H1 (cell line): ENCODE measurements around the gene FBXL17. TPM values are rescaled to one million over a fixed set of nuclear protein-coding genes. Genes with fewer than 3 reads are reported as not detected.

Experiments used
- CTCF ChIA-PET: fragments of 300-600 bp; sonication (Branson Sonifier 250); formaldehyde crosslinking; loops from one replicate; lab custom pipeline; 2021; ENCODE audit not compliant: partially characterized antibody; lab: Charles Lee
- POLR2A ChIA-PET: fragments of 300-600 bp; sonication (Branson Sonifier 250); formaldehyde crosslinking; loops from one replicate; lab custom pipeline; 2021; ENCODE audit warnings: inconsistent platforms; ENCODE audit not compliant: partially characterized antibody; lab: Charles Lee
- DNase-seq, 2 experiments: peaks; one replicate each; pipeline versions ENCODE4 v3.0.0 to v3.0.0-alpha.2; 2010 to 2022; ENCODE audit warnings: low spot score in 2 of 2, low read depth in 1 of 2, mixed read lengths in 1 of 2
- FAIRE-seq: peaks from 2 replicates; lab custom pipeline; 2011; peaks lifted over from hg19 to GRCh38; lab: Jason Lieb, UNC
- H2AFZ ChIP-seq: 2 replicates; pipeline ENCODE4 v1.8.1; 2012; ENCODE audit warnings: low read length, inconsistent platforms
- H2AK5ac ChIP-seq: 2 replicates; pipeline ENCODE4 v1.6.1; 2013; ENCODE audit warnings: low read depth, low read length
- H2BK120ac ChIP-seq: replicated peaks from 2 replicates; pipeline ENCODE3; 2013; ENCODE audit warnings: low read depth, low read length, inconsistent platforms
- H2BK12ac ChIP-seq: 2 replicates; pipeline ENCODE4 v1.6.1; 2013; ENCODE audit warnings: low read depth, low read length
- H2BK15ac ChIP-seq: 2 replicates; pipeline ENCODE4 v1.6.1; 2013; ENCODE audit warnings: low read length
- H2BK20ac ChIP-seq: 2 replicates; pipeline ENCODE4 v1.6.1; 2013; ENCODE audit warnings: low read length
- H2BK5ac ChIP-seq: 2 replicates; pipeline ENCODE4 v1.6.1; 2013; ENCODE audit warnings: low read depth, low read length
- H3K14ac ChIP-seq: 2 replicates; pipeline ENCODE4 v1.6.1; 2013; ENCODE audit warnings: inconsistent platforms; ENCODE audit not compliant: insufficient read length
- H3K18ac ChIP-seq: 2 replicates; pipeline ENCODE4 v1.6.1; 2013; ENCODE audit warnings: low read length; ENCODE audit errors: extremely low read depth
- H3K23ac ChIP-seq: 2 replicates; pipeline ENCODE4 v1.6.1; 2013; ENCODE audit warnings: inconsistent platforms; ENCODE audit not compliant: insufficient read length
- H3K23me2 ChIP-seq: 2 replicates; pipeline ENCODE4 v1.6.1; 2013; ENCODE audit warnings: low read depth, low read length
- H3K27ac ChIP-seq: 2 replicates; pipeline ENCODE4 v1.6.1; 2011; ENCODE audit warnings: low read depth, low read length, inconsistent platforms
- H3K27me3 ChIP-seq, 4 experiments: replicated peaks in 1 of 4; 1 replicate in 1 of 4; 2 replicates in 3 of 4; pipeline versions ENCODE4 v1.6.1 to v1.8.1; 2011 to 2013; ENCODE audit warnings: low read length in 3 of 4, mild to moderate bottlenecking in 3 of 4, inconsistent platforms in 2 of 4, mixed read lengths in 2 of 4, moderate library complexity in 1 of 4; ENCODE audit not compliant: control insufficient read depth in 3 of 4, insufficient read depth in 3 of 4; ENCODE audit errors: extremely low read depth in 1 of 4
- H3K36me3 ChIP-seq, 4 experiments: 2 replicates each; pipeline versions ENCODE4 v1.6.1 to v1.8.1; 2011 to 2013; ENCODE audit warnings: mild to moderate bottlenecking in 4 of 4, low read length in 3 of 4, moderate library complexity in 2 of 4, control low read depth in 1 of 4, inconsistent platforms in 1 of 4; ENCODE audit not compliant: insufficient read depth in 4 of 4, control insufficient read depth in 2 of 4
- H3K4ac ChIP-seq: replicated peaks from 2 replicates; pipeline ENCODE3; 2013; ENCODE audit warnings: low read length, low read depth, mixed read lengths, inconsistent platforms; ENCODE audit not compliant: insufficient read length
- H3K4me1 ChIP-seq, 4 experiments: replicated peaks in 1 of 4; 1 replicate in 1 of 4; 2 replicates in 3 of 4; pipeline versions ENCODE4 v1.6.1 to v1.8.1; 2011 to 2013; ENCODE audit warnings: low read length in 3 of 4, inconsistent platforms in 2 of 4, mixed read lengths in 1 of 4; ENCODE audit not compliant: insufficient read depth in 4 of 4, control insufficient read depth in 3 of 4
- H3K4me2 ChIP-seq, 2 experiments: 2 replicates each; pipeline versions ENCODE4 v1.6.1 to v1.8.1; 2011 to 2013; ENCODE audit warnings: low read depth in 2 of 2, low read length in 2 of 2, control low read depth in 1 of 2, inconsistent platforms in 1 of 2, mild to moderate bottlenecking in 1 of 2; ENCODE audit not compliant: insufficient read depth in 1 of 2
- H3K4me3 ChIP-seq, 4 experiments: fragments of 200-600, 300-600 bp in 1 of 4; sonication (generic), shearing (Covaris generic), sonication (Bioruptor Twin) in 1 of 4; 2 replicates each; pipeline versions ENCODE4 v1.5.1 to v1.8.1; 2011 to 2016; ENCODE audit warnings: low read length in 4 of 4, low read depth in 3 of 4, control low read depth in 2 of 4, inconsistent platforms in 2 of 4, mild to moderate bottlenecking in 2 of 4, mixed read lengths in 1 of 4, moderate library complexity in 1 of 4; ENCODE audit not compliant: insufficient read depth in 2 of 4; ENCODE audit errors: extremely low read depth in 1 of 4
- H3K56ac ChIP-seq: replicated peaks from 2 replicates; pipeline ENCODE3; 2013; ENCODE audit warnings: low read depth, mild to moderate bottlenecking, mixed read lengths, low read length, inconsistent platforms; ENCODE audit not compliant: insufficient read length
- H3K79me1 ChIP-seq: 2 replicates; pipeline ENCODE4 v1.6.1; 2013; ENCODE audit warnings: low read depth, low read length, control low read depth
- H3K79me2 ChIP-seq, 2 experiments: 2 replicates each; pipeline versions ENCODE4 v1.6.1 to v1.8.1; 2012 to 2013; ENCODE audit warnings: low read length in 2 of 2, mild to moderate bottlenecking in 2 of 2, inconsistent platforms in 1 of 2; ENCODE audit not compliant: insufficient read depth in 2 of 2, control insufficient read depth in 1 of 2
- H3K9ac ChIP-seq, 4 experiments: replicated peaks in 1 of 4; 1 replicate in 1 of 4; 2 replicates in 3 of 4; pipeline versions ENCODE4 v1.6.1 to v1.8.1; 2011 to 2013; ENCODE audit warnings: low read depth in 3 of 4, low read length in 3 of 4, control low read depth in 2 of 4, mild to moderate bottlenecking in 2 of 4, moderate library complexity in 2 of 4, inconsistent platforms in 1 of 4; ENCODE audit errors: extremely low read depth in 1 of 4
- H3K9me3 ChIP-seq, 2 experiments: 2 replicates each; pipeline versions ENCODE4 v1.6.1 to v1.8.1; 2012 to 2013; ENCODE audit warnings: mild to moderate bottlenecking in 2 of 2, moderate library complexity in 2 of 2, control low read depth in 1 of 2, inconsistent platforms in 1 of 2, low read depth in 1 of 2, low read length in 1 of 2, mixed read lengths in 1 of 2; ENCODE audit not compliant: insufficient read depth in 2 of 2
- H4K20me1 ChIP-seq, 2 experiments: replicated peaks in 1 of 2; 2 replicates each; pipeline versions ENCODE3 to v1.8.1; 2011 to 2013; ENCODE audit warnings: inconsistent platforms in 2 of 2, low read length in 2 of 2, mild to moderate bottlenecking in 1 of 2; ENCODE audit not compliant: insufficient read depth in 2 of 2, control insufficient read depth in 1 of 2
- H4K5ac ChIP-seq: 2 replicates; pipeline ENCODE4 v1.6.1; 2013; ENCODE audit warnings: low read length, low read depth, mixed read lengths, inconsistent platforms; ENCODE audit not compliant: insufficient read length
- H4K8ac ChIP-seq: 2 replicates; pipeline ENCODE4 v1.8.0; 2013; ENCODE audit warnings: mild to moderate bottlenecking, moderate library complexity, low read length, inconsistent platforms; ENCODE audit not compliant: insufficient read depth; ENCODE audit errors: extremely low read depth
- H4K91ac ChIP-seq: replicated peaks from 2 replicates; pipeline ENCODE3; 2013; ENCODE audit warnings: low read length, mixed read lengths, inconsistent platforms; ENCODE audit not compliant: insufficient read length
- CREB1 ChIP-seq: IDR thresholded peaks from 2 replicates; pipeline ENCODE4 v1.6.1; 2012; ENCODE audit warnings: inconsistent platforms
- GABPA ChIP-seq: IDR thresholded peaks from 2 replicates; pipeline ENCODE4 v1.6.1; 2011; ENCODE audit warnings: mild to moderate bottlenecking, low read length, moderate library complexity, borderline replicate concordance; ENCODE audit not compliant: insufficient read depth
- KDM4A ChIP-seq: IDR thresholded peaks from one replicate; pipeline ENCODE4 v1.7.1; 2012; ENCODE audit warnings: low read depth, mild to moderate bottlenecking, moderate library complexity, low read length, inconsistent platforms; ENCODE audit not compliant: severe bottlenecking
- SIN3A ChIP-seq, 2 experiments: IDR thresholded peaks in 1 of 2; conservative IDR thresholded peaks in 1 of 2; 2 replicates each; pipeline ENCODE4 v1.6.1; 2011 to 2012; ENCODE audit warnings: low read length in 2 of 2, improper control_type of control experiment in 1 of 2, low read depth in 1 of 2, mild to moderate bottlenecking in 1 of 2
- TAF1 ChIP-seq: IDR thresholded peaks from 2 replicates; pipeline ENCODE4 v1.6.1; 2011; ENCODE audit warnings: mild to moderate bottlenecking, low read depth, low read length
- TCF12 ChIP-seq: IDR thresholded peaks from 2 replicates; pipeline ENCODE4 v1.6.1; 2011; ENCODE audit warnings: low read depth, mild to moderate bottlenecking, low read length
- USF2 ChIP-seq: IDR thresholded peaks from 2 replicates; pipeline ENCODE4 v1.6.1; 2011; ENCODE audit warnings: low read length, improper control_type of control experiment
- YY1 ChIP-seq: IDR thresholded peaks from 2 replicates; pipeline ENCODE4 v1.6.1; 2011; ENCODE audit warnings: low read depth, mild to moderate bottlenecking, low read length
- WGBS, 2 experiments: shearing (Covaris generic) in 1 of 2; methylation state at CpG; one replicate each; pipeline versions ENCODE4 v1.1.6 to v1.1.7; 2013 to 2015; ENCODE audit warnings: low lambda C conversion rate in 2 of 2, mixed read lengths in 2 of 2, inconsistent platforms in 1 of 2, low coverage in 1 of 2, missing lambda C conversion rate in 1 of 2; ENCODE audit not compliant: insufficient replicate concordance in 2 of 2, insufficient coverage in 1 of 2, insufficient read length in 1 of 2; ENCODE audit errors: extremely low coverage in 1 of 2, missing lambda C conversion rate in 1 of 2; 5-methylcytosine and 5-hydroxymethylcytosine counted together
- polyA plus RNA-seq, 7 experiments: library from polyadenylated mRNA; depleted of rRNA in 3 of 7; stranded (reverse) in 5 of 7; unstranded in 2 of 7; fragments of >200 nt in 5 of 7; fragments of 200-250 nt in 2 of 7; gene quantifications; 1 replicate in 5 of 7; 2 replicates in 1 of 7; 4 replicates in 1 of 7; pipeline versions ENCODE4 v1.2.1 to v1.2.3, GENCODE V29; 2011 to 2013; ENCODE audit warnings: missing spikeins in 2 of 7, mixed read lengths in 2 of 7
- total RNA-seq: library from RNA; stranded (reverse); fragmentation: NEBNext Ultra II Directional; extraction: Animal tissue kit (Norgen Biotek cat#: 25700); gene quantifications from 2 replicates; pipeline ENCODE4 v1.2.1, GENCODE V29; 2021

FBXL17 gene
- total and polyA plus RNA-seq, 2 of the 8 experiments (the other 6 are each of a cell fraction or from before 2014, with no cell fraction given), result 0.35 to 4.3 TPM

GRCh38 chr5:108380531-108381349 lies 1.2 kb downstream of the FBXL17 start:
- Histone ChIP-seq H2BK12ac (no peak overlapping the region), H4K5ac (no peak overlapping the region), H3K9me3 (0 out of 4 replicates have a peak, but pooled peaks cover 0 to under 1% of the 10 kb centered on the region in 2 experiments), H2AFZ (no peak overlapping the region), H3K4me1 (peaks cover 0 to 9% (median 3%) of the 10 kb centered on the region in 4 experiments; a peak in 3 of 7 replicates), H3K4me2 (peak overlapping the region; percentile 71 to 99), H2BK5ac (no peak overlapping the region; the same call in 1 of the 2 replicates), H3K4me3 (peak overlapping the region; percentile 77 to 98 (median 84)), H4K20me1 (no peaks in the 10 kb centered on the region), H4K91ac (no peak overlapping the region), H2BK15ac (no peak overlapping the region), H2AK5ac (no peak overlapping the region), H2BK120ac (no peak overlapping the region), H2BK20ac (no peak overlapping the region), H3K18ac (no peak overlapping the region), H3K27ac (no peak overlapping the region), H3K79me2 (peaks cover 3 to 20% of the 10 kb centered on the region in 2 experiments; a peak in 2 of 4 replicates), H3K14ac (no peak overlapping the region), H3K23me2 (peaks cover 6% of the 10 kb centered on the region), H3K9ac (peak overlapping the region in 3 of 4 experiments; percentile 55 to 87 (median 80); a peak in 5 of 7 replicates), H3K79me1 (no peaks in the 10 kb centered on the region), H3K36me3 (no peaks in the 10 kb centered on the region), H3K56ac (no peak overlapping the region), H3K23ac (no peak overlapping the region), H3K27me3 (peaks cover 0 to 2% (median 0%) of the 10 kb centered on the region in 4 experiments; a peak in 1 of 7 replicates), H3K4ac (no peak overlapping the region), H4K8ac (peak overlapping the region; percentile 95)
- FAIRE-seq, result no peak
- POLR2A ChIA-PET, result interaction anchor here (0.9 kb wide), 1 partner anchor 298 kb away, joined by 3 read pairs; no protein-coding TSS in a partner anchor
- peak in 1 of 2 experiments; percentile 77 for DNase-seq
- WGBS, 2 experiments, result 1% methylated on average over 19 of the region's 85 CpGs; no CpG with 5 or more reads in 1 of the 2 experiments
- TF ChIP-seq KDM4A (peak; percentile 43), TCF12 (0 out of 2 replicates have a peak, but pooled peaks have one; percentile 61), GABPA (no peak), TAF1 (0 out of 2 replicates have a peak, but pooled peaks have one; percentile 29), SIN3A (conservative IDR thresholded peaks at IDR 0.05 in 1 of 2, IDR thresholded peaks at IDR 0.05 in 1 of 2; ENCODE audit: low read depth in 1 of 2, low read length in 2 of 2) (0 out of 4 replicates have a peak, but pooled peaks of 1 of the 2 experiments have one; percentile 41), CREB1 (0 out of 2 replicates have a peak, but pooled peaks have one; percentile 11), YY1 (0 out of 2 replicates have a peak, but pooled peaks have one; percentile 17), USF2 (no peak)
- CTCF ChIA-PET, result no interaction called here
